HG02981 (cell line): ENCODE results near the gene GREB1L.
"Not testable (repeated sequence)": the region's sequence is repeated elsewhere in the genome, so short reads cannot be mapped to it uniquely, and the experiment has no call there.

Experiments
- ATAC-seq: cut with Tn5 transposase; IDR thresholded peaks from one replicate; pipeline ENCODE4 v1.9.1; 2021; ENCODE audit warnings: mild to moderate bottlenecking, moderate library complexity; ENCODE audit not compliant: unreplicated experiment

GREB1L gene

DNA sequence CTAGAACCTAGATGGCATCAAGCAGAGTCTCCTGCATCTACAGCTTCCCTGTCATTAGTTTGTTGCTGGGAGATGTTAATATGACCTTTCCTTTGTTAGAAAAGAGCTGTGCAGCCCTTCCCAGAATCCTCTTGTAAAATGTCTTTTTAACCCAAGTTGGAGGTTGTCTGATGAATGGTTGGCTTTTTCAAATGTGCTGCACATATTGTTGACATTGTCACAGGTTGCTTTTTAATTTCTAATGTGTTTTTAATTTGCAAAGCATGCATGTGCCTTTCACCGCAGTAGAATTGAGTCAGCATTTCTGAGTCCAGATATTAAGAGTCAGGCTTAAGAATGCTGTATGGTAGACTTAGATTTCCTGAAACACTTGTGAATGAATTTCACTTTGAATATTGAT is 120.8 kb downstream of the GREB1L start:
- ATAC-seq = no peak

DNA sequence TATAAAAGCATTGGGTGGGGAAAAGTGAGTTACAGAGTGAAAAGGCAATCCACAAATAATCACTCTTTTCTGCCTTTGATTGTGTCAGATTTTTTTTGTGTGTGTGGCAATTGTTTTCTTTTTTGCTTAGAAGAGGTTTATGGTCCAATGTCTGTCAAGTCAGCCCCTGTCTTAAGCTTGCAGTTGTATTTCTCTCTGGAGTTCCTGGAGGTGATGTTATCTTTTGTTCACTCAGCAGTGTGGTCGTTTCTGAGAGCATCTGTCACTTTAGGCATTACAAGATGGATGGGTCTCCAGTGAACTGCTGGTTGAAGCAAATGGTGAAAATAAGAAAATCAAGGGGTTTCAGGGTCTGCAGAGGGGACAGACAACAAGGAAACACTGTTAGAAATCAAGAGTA is 121.3 kb downstream of the GREB1L start:
- ATAC-seq = no peak

GRCh38 chr18:21364471-21364870 is 122.4 kb downstream of the GREB1L start:
- ATAC-seq = no peak

GRCh38 chr18:21366896-21367295 is 124.9 kb downstream of the GREB1L start:
- no peak for ATAC-seq

GRCh38 chr18:21369146-21369545 is 127.1 kb downstream of the GREB1L start:
- no peak for ATAC-seq

- not testable (repeated sequence) for ATAC-seq
Measured at GRCh38 chr18:21369597-21369996, 127.6 kb downstream of the GREB1L start.

DNA sequence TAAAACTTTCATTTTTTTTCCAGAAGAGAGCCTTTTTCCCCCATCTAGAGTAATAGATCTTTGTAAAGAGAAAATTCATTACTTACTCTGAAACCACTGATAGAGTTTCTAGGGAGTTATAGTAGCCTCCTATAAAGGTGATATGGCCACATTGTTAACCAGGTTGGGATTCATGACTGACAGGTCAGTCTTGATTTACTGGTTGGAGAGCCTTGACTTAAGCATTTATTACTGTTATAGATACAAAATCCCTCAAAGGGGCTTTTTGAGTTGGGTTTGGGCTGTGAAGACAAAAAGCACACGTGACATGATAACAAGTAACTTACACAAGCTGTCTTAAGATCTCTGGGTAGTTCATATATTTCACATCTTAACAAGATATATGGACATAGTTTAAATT is 141.0 kb downstream of the GREB1L start:
- no peak for ATAC-seq

DNA sequence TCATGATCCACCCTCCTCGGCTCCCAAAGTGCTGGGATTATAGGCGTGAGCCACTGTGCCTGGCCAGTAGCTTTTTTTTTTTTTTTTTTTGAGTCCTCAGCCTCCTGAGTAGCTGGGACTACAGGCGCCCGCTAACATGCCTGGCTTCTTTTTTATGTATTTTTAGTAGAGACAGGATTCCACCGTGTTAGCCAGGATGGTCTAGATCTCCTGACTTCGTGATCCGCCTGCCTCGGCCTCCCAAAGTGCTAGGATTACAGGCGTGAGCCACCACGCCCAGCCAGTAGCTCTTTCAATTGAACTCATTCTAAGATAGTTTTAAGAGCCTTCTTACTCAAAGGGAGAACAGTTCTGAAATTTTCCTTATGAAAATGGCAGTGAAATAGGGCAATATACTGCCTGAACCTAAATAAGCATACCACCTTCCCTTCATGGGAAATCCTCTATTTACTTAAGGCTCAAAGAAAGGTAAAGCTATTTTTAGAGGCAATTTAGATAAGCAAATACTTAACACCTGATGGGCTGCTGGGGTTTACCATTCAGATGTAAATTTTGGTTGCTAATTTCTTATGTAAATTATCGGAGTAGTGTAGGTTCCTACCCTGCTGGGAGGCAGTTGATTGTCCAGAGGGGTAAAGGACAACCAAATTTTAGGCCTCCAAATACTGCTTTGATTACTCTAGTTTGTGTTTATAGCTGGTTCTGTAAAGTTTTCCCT is 144.7 kb downstream of the GREB1L start:
- ATAC-seq = no peak

- no peak for ATAC-seq
Measured at GRCh38 chr18:21387886-21388285, 145.9 kb downstream of the GREB1L start.

DNA sequence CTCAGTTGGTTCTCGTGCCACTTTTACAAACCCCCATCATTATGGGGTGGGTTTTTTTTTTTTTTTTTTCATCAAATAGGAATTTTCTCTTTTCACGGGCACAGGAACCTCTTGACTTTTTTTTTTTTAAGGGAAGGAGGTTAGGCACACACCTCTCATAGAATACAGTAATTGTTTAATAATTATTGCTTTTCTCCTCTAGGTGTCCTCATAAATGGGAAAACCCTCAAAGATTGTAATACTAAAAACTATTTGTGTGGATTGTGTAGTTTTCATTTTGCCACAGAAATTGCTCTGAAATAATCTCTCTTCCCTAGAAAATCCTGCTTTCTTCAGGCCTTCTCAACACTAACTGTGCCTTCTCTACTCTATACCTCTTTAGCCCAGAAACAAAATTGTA is 147.3 kb downstream of the GREB1L start:
- ATAC-seq = no peak

- ATAC-seq = no peak
Measured at GRCh38 chr18:21389903-21390302, 147.9 kb downstream of the GREB1L start.

- no peak for ATAC-seq
Measured at GRCh38 chr18:21391074-21391673, 149.1 kb downstream of the GREB1L start.

GRCh38 chr18:21393986-21394385 is 152.0 kb downstream of the GREB1L start:
- ATAC-seq = no peak

DNA sequence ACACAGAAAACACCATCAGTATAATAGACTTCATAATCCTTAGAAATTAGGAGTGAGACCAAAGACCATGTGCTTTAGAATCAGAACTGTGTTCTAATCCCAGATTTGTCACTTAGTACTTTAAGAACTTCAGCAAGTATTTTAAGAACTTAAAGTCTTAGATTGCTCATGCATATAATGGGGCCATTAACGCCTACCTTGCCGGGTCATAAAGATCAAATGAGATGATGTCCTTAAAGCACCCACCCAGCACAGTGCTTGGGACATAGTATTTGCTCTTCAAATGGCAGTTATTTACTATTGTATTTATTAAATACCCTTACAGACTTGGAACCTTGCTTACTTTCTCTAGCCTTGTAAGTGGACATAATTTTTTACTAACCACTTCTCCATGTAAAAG is 156.1 kb downstream of the GREB1L start:
- ATAC-seq = no peak

DNA sequence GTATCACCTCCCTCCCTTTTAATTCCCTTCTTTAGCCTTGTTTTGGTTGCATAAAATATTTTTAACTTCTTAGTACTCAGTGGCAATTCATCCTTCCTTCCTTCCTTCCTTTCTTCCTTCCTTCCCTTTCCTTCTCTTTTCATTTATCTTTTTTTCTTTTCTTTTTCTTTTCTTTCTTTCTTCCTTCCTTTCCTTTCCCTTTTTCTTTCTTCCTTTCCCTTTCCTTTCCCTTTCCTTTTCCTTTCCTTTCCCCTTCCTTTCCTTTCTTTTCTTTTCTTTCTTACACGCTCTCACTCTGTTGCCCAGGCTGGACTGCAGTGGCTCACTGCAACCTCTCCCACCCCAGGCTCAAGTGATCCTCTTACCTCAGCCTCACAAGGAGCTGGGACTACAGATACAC is 160.2 kb downstream of the GREB1L start:
- no peak for ATAC-seq

- no peak for ATAC-seq
Measured at GRCh38 chr18:21404426-21404825, 162.4 kb downstream of the GREB1L start.

GRCh38 chr18:21406116-21406515 is 164.1 kb downstream of the GREB1L start:
- no peak for ATAC-seq

GRCh38 chr18:21408681-21409080 is 166.6 kb downstream of the GREB1L start:
- ATAC-seq = no peak

DNA sequence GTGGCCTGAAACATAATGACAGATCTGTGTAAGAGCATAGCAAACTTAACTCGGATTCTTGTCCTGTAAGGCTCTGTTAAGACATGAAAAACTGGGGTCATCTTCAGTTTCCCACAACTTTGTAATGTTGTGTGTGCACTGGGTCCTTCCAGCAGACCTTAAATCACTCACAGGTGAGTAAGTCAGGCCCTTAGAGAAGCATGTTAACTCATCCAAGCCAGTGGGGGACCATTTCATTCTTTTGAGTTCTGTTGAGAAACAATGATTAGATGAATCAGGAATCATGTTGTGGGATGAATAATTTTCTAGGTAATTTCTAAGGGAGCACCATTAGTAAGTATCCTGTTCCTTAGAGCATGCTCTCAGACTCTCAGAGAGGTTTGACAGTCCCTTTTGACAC is 191.4 kb downstream of the GREB1L start:
- ATAC-seq = no peak

GRCh38 chr18:21439431-21439846 is 197.4 kb downstream of the GREB1L start:
- no peak for ATAC-seq

GRCh38 chr18:21441670-21442069 is 199.6 kb downstream of the GREB1L start:
- no peak for ATAC-seq

- no peak for ATAC-seq
Measured at GRCh38 chr18:21443776-21444464, 201.9 kb downstream of the GREB1L start.
